CD4-positive, alpha-beta T cell treated with Interleukin-12 subunit alpha and Interleukin-12 subunit beta, for 1 hour (primary cell): ENCODE results near the gene PC.
A peak's percentile ranks its signal among the peaks of the same experiment; 100 is the strongest.

Experiments used
- DNase-seq: peaks from one replicate; pipeline ENCODE4 v3.0.0-alpha.2; 2020

Gene PC

DNA sequence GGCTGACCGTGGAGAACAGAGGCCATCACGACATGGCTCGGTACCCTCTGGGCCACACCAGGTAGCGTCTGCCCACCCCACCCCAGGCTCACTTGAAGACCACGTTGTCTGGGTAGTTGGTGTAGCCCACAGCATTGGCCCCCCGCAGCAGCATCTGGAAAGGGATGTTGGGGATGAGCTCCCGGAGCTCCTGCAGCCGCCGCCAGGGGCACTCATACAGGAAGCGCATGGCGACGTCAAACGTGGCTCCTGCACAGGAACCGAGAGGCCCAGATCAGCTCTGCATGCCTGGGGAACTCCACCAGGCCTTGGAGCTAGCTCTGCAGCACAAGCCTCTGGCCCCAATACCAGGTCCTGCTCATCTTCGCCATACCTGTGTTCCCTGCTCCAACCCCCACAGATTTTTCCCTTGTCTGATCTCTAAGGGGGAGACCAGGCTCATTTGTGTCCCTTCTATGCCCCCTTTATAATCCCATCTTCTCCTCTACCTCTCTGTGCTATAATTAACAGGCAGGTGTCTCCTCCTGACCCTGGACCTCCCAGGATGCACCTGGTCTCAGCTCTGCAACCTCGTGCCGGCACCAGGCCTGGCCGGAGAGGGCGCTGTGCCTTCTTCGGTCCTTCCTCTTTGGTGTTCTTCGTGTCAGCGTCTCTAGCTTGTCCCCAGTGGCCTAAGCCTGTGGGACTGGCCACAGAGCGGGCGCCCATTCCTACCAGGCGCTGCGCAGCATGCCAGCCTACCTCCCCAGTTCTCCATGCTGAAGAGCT lies 106.3 kb downstream of the PC start:
- DNase-seq = peak; percentile 28

DNA sequence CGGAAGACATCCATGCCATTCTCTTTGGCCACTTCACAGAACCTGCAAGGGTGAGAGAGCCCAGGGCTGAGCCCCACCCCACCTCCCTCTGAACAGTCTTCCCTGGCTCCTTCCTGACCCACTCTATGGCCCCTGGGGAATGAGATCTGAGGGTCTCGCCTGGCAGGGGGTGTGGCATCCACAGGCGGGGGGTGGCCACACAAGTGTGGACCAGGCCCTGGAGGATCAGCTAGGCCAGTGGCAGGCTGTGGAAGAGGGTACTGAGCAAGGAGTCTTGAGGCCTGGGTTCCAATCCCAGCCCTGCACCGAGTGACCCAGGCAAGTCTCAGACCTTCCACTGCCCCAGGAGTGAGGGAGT lies 107.0 kb downstream of the PC start:
- DNase-seq = no peak

DNA sequence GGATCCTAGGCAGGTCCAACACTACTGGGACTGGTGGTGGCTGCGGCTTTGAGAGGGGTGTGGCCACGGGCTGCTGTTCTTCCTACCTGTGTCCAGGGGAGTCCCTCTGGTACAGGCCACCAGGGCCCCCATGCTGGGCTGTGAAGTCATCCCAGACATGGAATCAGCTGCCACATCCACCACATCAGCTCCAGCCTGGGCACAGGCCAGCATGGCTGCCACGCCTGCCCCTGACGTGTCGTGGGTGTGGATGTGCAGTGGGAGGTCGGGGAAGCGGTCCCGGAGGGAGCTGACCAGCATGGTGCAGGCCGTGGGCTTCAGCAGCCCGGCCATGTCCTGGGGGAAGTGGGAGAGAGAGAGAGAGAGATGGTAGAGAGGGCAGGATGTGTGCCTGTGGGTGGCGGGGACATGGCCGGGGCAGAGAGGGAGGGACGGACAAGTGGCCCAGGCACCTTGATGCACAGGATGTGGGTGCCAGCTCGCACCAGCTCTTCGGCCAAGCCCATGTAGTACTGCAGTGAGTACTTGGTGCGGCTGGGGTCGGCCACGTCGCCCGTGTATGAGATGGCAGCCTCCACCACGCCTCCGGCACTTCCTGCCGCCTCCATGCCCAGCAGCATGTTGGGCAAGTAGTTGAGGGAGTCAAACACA lies 107.5 kb downstream of the PC start:
- DNase-seq = no peak

DNA sequence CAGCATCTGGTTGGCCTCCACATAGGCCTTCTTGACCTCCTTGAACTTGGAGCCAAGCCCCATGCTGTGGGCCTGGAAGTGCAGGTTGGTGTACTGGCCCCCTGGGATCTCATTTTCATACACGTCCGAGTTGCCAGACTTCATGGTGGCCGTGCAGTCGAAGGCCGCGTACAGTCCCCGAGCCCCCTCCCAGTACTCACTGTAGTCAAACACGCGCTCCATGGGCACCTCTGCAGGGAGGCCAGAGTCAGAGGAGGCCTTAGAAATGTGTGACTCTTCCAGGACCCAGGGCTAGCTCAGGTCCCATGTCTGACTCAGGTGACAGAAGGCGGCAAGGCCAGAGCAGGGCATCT lies 108.0 kb downstream of the PC start:
- DNase-seq = no peak

DNA sequence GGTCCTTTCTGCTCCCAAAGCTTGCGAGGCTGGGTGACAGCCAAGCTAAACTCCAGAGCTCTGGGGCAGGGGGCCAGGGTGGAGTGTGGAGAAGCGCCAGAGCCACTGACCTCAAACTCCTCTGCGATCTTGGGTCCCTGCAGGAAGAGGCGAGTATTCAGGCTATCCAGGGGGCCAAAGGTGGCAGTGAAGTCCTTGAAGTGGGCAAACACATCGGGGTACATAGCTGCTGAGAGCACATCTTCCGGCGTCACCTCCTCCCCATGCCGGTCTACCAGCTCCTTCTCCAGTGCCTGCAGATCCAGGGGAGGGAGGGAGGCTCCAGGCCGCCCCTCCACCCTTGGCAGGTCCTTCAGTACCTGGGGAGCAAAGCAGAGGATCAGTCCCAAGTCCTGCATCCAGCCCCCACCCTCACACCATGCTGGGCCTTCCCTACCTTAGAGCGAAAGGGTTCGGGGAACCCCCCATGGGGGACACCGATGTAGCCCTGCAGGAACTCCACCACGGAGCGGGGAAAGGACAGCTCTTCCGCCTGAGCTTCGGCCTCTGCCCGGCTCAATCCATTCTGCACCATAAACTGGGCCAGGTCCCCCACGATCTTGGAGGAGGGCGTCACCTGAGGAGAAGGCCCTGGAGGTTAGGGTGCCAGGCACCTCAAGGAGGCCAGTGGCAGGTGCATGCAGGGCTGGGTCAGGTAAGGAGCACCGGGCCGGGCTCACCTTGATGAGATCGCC lies 108.5 kb downstream of the PC start:
- no peak for DNase-seq

DNA sequence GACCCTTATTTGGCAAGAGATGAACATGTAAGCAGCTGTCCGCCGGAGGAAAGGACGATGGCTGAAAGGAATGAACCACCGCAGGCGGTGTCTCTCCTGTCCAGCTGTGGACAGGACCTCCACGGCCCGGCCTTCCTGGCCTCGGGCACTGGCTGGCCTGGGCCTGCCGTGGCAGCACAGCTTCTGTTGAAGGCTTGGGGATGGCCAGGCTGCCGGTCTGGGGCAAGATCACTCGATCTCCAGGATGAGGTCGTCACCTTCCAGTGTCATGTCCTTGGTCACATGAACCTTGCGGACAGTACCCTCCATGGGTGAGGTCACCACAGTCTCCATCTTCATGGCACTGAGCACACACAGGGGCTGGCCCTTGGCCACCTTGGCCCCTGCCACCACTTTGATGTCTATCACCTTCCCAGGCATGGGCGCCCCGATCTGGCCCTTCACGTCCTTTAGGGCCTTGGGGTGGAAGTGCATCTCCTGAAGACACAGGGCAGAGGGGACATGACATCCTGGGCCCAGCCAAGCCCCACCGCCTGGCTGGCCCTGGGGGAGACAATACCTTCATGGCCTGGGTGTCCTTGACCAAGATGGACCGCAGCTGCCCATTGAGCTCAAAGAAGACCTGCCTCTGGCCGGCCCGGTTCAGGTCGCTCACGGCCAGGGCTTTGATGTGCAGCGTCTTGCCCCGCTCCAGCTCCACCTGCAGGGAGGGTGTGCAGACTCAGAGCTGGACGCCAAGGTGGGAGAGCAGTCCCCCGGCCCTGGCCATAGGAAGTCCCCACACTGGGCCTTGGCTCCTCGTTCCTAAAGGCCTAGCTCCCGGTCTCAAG lies 109.3 kb downstream of the PC start:
- no peak for DNase-seq

DNA sequence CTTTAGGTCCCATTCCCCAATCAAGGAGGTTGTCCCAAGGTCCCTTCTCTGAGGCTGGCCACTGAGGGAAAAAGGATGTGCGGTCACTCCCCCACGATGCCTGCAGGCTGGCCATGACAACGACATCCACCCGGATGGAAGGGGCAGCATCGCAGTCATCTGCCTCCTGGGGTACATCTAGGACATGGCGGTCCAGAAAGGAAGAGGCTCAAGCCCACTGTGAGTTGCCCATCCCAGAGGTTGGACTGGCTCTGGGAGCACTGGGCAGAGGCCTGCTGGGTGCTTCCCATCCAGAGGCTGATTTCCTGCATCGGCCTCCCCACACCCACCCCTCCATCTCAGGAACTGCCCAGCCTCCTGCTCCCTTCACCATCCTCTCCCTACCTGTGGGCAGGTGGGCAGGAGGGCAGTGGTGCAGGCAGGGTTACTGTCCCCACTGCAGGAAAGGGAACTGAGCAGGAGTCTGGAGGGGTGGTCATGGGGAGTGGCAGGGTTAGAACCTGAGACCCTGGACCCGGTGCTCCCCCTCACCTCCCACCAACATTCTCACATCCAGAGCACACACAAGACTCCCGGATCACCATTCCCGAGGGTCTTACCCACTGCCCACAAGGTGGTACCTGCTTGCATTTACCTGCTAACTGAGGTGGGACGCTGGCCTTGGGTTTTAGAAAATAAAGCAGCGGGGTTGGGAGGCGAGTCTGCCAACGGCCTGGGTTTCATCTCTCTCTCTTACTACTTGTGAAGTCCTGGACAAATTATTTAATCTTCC lies 110.5 kb downstream of the PC start:
- no peak for DNase-seq

DNA sequence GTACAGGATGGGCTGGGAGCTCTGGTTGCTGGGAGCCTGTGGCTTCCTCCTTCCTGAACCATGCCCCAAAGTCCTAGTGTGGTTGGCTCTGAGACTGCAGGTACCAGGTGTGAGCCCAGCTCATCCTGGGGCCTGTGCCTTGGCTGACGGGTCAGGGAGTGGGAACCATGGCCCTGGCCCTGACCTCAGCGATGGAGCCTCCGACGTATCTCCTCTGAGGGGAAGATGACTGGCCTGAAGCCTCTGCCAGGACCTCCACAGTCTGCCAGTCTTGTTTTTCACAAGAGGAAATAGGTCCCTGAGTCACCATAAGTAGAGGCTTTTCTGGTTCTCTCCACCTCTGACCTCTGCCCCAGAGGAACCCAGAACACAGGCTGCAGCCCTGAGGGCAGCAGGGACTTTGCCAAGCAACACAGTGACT lies 111.5 kb downstream of the PC start:
- DNase-seq = no peak

DNA sequence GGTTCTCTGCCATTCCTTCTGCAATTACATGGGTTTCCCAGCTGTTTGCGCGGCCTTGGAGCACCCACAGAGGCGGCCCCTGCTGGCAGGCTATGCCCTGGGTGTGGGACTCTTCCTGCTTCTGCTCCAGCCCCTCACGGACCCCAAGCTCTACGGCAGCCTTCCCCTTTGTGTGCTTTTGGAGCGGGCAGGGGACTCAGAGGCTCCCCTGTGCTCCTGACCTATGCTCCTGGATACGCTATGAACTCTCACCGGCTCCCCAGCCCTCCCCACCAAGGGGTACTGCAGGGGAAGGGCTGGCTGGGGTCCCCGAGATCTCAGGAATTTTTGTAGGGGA lies 112.3 kb downstream of the PC start:
- no peak for DNase-seq

DNA sequence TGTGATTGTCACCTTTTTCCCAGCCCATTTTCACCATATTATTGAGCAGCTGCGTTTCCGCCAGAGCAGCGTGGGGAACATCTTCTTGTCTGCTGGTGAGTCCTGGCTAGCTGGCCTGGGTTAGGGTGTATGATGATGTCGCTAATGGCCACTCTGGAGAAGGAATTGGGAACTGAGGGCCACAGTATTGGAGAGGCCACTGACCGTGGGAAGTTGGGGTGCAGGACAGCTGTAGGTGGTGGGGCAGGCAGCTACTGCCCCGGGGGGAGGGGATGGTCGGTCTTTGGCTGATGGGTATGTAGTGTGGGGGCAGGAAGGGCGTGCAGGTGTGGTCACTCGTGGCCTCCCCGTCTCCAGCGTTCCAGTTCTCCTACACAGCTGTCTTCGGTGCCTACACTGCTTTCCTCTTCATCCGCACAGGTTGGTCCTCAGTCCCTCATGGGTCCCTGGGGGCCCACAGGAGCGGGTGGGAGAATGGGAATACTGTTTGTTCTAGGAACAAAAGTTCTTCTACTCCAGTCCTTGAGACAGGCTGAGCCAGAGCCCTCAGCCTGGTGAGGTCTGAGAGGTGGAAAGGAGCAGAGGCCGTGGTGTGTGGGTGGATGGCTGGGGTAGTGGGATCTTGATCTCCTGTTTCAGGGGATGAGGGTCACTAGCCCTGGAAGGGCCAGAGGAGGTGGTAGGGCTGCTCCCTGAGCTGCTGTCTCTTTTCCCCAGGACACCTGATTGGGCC lies 112.9 kb downstream of the PC start:
- DNase-seq = no peak

DNA sequence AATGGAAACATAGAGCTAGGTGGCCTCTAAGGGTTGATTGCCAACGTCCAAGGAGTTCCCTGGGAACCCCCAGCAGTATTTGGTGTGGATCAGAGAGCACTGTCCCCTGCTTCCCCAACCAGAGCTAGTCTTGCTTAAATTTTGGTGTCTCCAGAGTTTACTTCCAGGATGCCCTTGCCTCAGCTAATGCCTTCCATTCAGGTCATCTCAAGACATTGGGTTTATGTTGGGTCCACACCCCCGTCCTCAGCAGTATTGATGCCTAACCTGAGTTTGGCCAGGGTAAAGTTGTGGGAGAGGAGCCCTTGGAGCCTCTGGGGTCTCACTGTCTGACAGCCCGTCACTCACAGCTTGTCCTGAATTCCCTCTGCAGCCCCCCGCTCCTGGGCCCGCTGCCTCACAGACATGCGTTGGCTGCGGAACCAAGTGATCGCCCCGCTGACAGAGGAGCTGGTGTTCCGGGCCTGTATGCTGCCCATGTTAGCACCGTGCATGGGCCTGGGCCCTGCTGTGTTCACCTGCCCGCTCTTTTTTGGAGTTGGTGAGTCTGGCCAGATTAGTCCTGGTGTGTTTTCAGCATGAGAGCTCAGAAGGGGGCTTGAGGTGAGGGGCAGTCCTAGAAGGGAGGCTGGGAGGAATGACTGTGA lies 113.6 kb downstream of the PC start:
- DNase-seq = no peak

DNA sequence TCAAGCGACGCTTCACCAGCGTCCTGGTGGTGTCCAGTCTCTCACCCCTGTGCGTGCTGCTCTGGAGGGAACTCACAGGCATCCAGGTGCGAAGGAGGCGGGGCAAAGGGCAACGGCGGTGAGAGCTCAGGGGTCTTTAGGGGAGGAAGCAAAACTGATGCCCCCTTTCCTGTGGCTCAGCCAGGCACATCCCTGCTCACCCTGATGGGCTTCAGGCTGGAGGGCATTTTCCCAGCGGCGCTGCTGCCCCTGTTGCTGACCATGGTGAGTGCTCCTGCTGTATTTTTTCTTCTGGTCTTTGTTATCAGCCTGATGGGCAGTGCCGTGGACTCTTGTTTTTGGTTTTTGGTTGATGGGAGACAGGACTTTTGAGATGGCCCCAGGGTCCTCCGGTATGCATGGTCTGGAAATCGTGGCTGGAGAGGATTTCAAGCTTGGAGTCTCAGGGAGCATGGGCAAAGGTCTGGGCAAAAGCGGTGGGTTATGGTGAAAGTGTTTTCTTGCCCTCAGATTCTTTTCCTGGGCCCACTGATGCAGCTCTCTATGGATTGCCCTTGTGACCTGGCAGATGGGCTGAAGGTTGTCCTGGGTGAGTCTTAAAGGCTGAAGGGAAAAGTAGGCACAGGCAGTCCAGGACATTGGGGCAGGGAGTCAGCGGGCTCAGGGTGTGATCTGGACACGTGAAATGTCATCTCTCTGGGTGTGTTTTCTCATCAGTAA lies 114.2 kb downstream of the PC start:
- DNase-seq = no peak

DNA sequence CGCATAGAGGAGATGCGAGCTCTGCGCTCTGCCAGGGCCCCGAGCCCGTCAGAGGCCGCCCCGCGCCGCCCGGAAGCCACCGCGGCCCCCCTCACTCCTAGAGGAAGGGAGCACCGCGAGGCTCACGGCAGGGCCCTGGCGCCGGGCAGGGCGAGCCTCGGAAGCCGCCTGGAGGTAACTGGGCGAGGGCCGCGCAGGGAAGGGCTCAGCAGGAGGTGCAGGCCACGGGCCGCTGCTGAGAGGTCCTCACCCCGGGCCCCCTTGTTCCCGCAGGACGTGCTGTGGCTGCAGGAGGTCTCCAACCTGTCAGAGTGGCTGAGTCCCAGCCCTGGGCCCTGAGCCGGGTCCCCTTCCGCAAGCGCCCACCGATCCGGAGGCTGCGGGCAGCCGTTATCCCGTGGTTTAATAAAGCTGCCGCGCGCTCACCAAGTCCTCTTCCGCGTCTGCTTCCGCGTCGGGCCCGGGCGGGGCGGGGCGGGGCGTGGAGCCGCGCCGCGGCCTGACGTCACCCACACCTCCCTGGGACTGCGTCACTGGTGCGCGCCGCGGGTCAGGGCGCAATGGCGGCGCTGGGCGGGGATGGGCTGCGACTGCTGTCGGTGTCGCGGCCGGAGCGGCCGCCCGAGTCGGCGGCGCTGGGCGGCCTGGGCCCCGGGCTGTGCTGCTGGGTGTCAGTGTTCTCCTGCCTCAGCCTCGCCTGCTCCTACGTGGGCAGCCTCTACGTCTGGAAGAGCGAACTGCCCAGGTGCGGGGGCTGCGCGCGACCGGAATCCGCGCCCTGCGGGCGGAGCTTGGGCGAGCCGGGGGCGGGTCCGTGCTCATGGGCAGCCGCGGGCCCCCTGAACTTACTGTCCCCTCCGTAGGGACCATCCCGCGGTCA lies 115.0 kb downstream of the PC start, which contains the start of gene RCE1:
TSS of gene RCE1 (plus strand) at position 546 of the 880 bp plus-strand sequence. CDS start at position 561, 15 bp downstream.
- DNase-seq = peak; percentile 93

DNA sequence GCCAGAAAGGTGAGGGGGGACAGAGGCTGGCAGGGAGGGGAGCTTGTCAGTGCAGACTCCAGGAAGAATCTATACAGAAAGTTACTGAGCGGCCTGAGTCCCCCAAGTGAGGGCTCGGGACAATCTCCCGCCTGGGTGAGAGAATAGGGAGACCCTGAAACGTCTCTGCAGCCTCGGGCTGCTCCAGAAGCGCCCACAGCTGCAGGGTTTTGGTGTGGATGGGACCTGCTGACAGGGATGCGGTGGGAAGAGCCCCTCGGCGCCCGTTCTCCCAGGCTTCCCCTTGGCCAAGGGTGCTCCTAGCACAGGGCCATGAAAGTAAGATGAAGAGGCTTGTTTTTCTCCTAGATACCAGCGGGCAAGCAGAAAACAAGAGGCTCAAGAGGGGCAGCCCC lies 115.7 kb downstream of the PC start:
- DNase-seq = no peak

DNA sequence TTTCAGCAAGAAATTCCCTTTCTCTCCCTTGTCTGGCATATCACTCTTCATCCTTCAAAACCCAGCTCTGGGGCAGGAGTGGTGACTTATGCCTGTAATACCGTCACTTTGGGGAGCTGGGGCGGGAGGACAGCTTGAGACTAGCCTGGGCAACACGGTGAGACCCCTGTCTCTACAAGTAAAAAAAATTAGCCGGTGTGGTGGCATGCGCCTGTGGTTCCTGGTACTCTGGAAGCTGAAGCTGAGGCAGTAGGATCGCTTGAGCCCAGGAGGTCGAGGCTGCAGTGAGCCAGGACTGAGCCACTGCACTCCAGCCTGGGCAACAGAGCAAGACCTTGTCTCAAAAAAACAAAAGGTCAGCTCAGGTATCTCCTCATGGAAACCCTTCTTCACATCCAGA lies 116.3 kb downstream of the PC start:
- no peak for DNase-seq

DNA sequence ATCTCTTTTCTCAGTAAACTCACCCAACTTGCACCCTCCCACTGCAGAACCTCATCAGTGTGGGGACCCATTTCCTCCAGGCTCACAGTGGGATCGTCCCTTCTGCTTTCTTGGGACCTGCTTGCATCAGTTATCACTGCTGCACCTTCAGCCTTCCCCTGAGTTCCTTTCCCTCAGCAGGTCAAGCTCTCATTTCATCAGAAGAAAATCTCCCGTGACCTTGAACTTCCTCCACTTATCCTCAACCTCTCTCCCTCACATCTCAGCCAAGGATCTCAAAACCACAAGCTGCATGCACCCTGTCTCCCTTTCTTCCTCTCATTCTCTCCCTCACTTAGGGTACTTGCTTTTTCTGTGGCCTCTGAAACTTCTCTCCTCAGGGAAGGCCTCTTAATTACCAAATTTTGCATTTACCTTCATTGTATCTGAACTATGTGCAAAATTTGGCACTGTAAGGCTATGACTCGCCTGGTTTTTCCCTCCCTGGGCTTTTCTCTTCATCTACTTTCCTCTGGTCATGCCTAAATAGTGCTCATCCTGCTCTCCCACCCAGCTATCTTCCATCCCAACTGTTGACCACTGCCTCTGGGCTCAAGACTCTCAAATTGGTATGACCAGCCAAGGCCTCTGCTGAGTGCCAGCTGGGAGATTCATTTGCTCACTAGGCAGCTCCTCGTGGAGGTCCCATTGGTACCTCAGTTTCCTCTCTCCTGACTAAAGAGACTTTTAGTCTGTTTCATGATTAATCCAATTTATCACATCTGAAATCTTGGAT lies 117.7 kb downstream of the PC start:
- no peak for DNase-seq

DNA sequence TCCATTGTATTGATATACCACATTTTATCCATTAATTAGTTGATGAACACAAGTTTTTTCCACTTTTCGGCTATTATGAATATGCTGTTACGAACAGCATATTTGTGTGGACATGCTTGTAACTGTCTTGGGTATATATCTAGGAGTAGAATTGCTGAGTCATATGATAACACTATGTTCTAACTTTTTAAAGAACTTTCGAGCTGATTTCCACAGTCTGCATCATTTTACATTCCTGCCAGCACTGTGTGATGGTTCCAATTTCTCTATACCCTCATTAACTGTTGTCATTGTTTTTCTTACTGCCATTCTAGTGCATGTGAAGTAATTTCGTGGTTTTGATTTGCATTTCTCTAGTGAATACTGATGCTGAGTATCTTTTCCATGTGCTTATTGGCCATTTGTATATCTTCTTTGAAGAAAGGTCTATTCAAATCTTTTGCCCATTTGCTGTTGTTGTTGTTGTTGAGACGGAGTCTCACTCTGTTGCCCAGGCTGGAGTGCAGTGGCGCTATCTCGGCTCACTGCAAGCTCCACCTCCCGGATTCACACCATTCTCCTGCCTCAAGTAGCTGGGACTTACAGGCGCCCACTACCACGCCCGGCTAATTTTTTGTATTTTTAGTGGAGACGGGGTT lies 122.3 kb downstream of the PC start:
- no peak for DNase-seq

DNA sequence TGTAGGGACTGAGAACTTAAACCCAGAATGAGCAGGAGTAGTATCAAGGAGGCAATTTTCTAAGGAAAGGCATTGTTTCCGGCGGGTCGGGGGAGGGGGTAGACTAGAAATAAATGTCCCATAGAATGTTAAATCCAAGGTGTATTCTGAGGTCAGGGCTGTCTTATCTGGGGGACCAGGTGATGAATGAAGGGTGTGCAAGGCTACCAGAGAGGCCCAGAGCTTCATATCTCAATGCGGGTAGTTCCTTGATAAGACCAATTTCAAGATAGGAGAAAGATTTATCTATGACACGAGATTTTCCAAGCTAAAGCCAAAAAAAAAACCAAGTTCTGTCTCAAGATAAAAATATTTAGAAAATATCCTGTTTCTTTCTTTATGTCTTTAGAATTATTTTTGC lies 123.2 kb downstream of the PC start:
- no peak for DNase-seq
